HUES6 (cell line): ENCODE measurements around the gene CNTLN.
"Not testable (repeated sequence)": the region's sequence is repeated elsewhere in the genome, so short reads cannot be mapped to it uniquely, and the experiment has no call there.

Experiments
- H3K27ac ChIP-seq: 2 replicates; pipeline ENCODE4 v1.7.0; 2013; ENCODE audit warnings: low read depth, mild to moderate bottlenecking, low read length, inconsistent platforms
- H3K27me3 ChIP-seq: 2 replicates; pipeline ENCODE4 v1.6.1; 2013; ENCODE audit warnings: low read length; ENCODE audit not compliant: control insufficient read depth, insufficient read depth
- H3K36me3 ChIP-seq: 2 replicates; pipeline ENCODE4 v1.6.1; 2013; ENCODE audit warnings: low read length; ENCODE audit not compliant: control insufficient read depth, insufficient read depth
- H3K4me1 ChIP-seq: 2 replicates; pipeline ENCODE4 v1.6.1; 2013; ENCODE audit warnings: low read length; ENCODE audit not compliant: control insufficient read depth, insufficient read depth
- H3K4me3 ChIP-seq: 2 replicates; pipeline ENCODE4 v1.5.1; 2013; ENCODE audit warnings: low read depth, low read length
- H3K9ac ChIP-seq: one replicate; pipeline ENCODE4 v1.6.1; 2013; ENCODE audit warnings: mild to moderate bottlenecking, low read length
- H3K9me3 ChIP-seq: 2 replicates; pipeline ENCODE4 v1.6.1; 2013; ENCODE audit warnings: low read depth, low read length; ENCODE audit not compliant: control insufficient read depth, insufficient read depth

The CNTLN gene

DNA sequence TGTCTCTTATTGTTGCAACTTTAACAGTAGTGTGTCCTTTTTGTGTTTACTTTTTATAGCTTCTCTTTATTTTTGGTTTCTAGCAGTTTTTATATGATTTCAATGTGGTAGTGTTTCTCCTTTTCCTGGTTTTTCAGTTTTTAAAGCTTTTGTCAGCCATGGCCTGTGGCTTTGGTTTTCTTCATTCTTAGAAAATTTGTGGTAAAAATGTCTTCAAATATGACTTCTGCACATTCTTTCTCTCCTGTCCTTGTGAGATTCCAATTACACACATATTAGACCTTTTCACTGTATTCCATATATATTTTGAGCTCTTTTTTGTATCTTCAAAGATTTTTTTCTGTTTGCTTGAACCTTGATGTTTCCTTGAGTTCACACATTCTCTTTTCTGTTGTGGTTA is 180.5 kb downstream of the CNTLN start:
- H3K27ac ChIP-seq = no peak overlapping the region

DNA sequence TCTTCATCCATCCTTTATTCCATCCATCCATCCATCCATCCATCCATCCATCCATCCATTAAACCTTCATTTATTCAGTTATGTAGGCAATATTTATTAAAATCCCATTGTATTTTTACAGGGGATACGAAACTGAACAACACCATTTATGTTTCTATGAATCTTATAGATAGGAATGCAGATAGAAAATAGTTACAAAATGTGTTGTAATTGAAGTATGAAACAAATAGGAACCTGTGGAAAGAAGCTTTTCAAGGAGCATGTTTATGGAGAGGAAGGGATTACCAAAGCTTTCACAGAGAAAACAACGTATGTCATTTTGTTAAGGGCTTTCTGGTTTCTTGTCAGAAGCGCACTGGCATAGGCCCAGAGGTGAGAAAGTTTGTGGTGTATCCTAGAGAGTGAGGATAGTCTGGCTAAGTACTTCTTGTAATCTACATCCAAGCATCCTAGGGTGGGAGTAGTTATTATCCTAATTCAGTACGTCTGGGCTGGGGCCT is 184.0 kb downstream of the CNTLN start:
- Histone ChIP-seq H3K27me3 (no peaks in the 10 kb centered on the region), H3K36me3 (no peaks in the 10 kb centered on the region), H3K4me3 (no peak overlapping the region), H3K9me3 (no peaks in the 10 kb centered on the region), H3K4me1 (peaks cover 4% of the 10 kb centered on the region), H3K27ac (no peak overlapping the region), H3K9ac (no peak overlapping the region)

More for the DNA sequence above, 180.5 kb downstream of the CNTLN start:
- no peaks in the 10 kb centered on the region; the same call in 1 of the 2 replicates for H3K4me1 ChIP-seq
- no peaks in the 10 kb centered on the region for H3K36me3 ChIP-seq
- H3K27me3 ChIP-seq = no peaks in the 10 kb centered on the region
- no peak overlapping the region for H3K4me3 ChIP-seq
- H3K9ac ChIP-seq = no peak overlapping the region
- no peaks in the 10 kb centered on the region for H3K9me3 ChIP-seq

DNA sequence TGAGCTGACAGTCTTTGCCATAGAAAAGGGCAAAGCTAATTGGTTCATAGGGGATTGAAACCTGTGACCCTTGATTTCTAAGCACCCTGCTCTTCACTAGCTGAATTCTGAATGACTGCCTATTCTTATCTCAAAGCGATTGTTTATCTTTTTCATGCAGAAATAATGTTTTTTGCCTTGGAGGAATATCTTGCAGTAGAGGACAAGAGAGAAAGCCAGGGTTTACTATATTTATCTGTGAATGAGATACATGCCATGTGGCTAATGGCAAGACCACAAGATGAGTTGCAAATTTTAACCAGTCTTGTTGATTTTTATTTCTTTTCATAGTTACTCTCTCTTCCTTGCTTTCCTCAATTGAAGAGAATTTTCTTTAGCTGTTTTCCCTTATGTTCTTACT is 185.0 kb downstream of the CNTLN start:
- Histone ChIP-seq H3K36me3 (no peaks in the 10 kb centered on the region), H3K9ac (no peak overlapping the region), H3K4me1 (peaks cover 4% of the 10 kb centered on the region), H3K27me3 (no peaks in the 10 kb centered on the region), H3K4me3 (no peak overlapping the region), H3K27ac (no peak overlapping the region), H3K9me3 (no peaks in the 10 kb centered on the region)

DNA sequence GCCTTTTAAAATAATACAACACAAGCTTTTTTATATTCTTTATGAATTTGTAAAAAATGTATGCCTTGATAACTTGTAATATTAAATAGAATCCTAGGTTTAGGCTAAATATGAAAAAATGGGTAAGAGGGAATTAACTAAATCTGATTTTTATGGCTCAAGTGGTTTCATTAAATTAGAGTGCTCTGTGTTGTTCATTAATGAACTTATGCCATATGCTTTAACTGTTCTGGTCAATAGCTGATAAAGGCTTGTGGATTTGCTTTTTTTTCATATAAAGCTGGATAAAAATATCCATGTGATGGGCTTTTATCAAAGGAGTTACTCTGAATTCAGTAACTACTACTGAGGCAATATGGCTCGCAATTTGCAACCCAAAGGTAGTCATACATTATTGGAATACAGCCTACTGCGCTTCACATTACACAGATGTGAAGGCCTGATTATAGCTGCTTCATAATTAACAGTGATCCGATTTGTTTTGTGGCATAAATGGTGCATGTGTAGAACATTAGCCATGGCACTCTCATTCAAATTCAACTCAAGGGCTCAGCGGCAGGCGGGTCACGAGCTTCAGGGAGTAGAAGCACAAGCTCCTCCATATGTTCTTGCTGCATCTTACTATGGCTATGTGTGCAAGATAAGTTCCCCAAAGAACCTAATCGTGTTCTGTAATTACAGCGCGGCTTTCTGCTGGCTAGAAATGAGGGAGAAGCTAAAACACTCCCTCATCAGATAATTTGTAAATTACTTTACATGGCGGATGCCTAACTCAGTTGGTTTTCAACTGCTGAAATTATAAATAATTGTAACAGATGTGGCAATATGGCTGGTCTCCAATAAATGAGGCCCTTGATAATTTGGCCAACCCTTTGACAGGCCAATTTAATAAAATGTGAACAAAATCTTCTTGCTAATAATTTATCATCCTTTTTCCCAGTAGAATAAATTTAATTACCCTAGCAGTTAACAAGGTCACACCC is 188.3 kb downstream of the CNTLN start:
- H3K27ac ChIP-seq = no peak overlapping the region
- no peaks in the 10 kb centered on the region for H3K27me3 ChIP-seq
- H3K4me1 ChIP-seq = peaks cover 4% of the 10 kb centered on the region
- no peaks in the 10 kb centered on the region for H3K9me3 ChIP-seq
- no peak overlapping the region for H3K9ac ChIP-seq
- H3K4me3 ChIP-seq = no peak overlapping the region
- H3K36me3 ChIP-seq = no peaks in the 10 kb centered on the region

DNA sequence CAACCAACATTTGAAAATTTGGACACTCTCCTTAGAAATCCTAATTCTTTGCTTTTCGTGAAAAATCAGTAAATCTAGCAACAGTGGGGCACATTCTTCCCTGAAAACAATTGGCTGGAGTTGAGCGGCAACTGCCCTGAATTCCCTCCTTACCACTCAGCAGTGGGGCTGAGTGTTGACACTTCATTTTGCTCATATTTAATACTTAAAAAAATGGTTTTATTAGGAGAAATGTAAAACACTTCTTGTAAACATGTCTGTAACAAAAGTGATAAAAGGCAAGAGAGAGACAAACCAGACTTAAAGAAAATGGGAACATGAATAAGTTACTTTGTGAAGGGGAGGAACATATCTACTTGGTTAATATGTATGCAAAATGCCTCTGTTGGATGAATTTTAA is 193.5 kb downstream of the CNTLN start:
- no peak overlapping the region for H3K4me3 ChIP-seq
- no peaks in the 10 kb centered on the region for H3K36me3 ChIP-seq
- H3K27ac ChIP-seq = no peak overlapping the region
- peaks cover 8% of the 10 kb centered on the region for H3K4me1 ChIP-seq
- H3K9ac ChIP-seq = no peak overlapping the region
- no peaks in the 10 kb centered on the region for H3K27me3 ChIP-seq
- no peaks in the 10 kb centered on the region for H3K9me3 ChIP-seq

DNA sequence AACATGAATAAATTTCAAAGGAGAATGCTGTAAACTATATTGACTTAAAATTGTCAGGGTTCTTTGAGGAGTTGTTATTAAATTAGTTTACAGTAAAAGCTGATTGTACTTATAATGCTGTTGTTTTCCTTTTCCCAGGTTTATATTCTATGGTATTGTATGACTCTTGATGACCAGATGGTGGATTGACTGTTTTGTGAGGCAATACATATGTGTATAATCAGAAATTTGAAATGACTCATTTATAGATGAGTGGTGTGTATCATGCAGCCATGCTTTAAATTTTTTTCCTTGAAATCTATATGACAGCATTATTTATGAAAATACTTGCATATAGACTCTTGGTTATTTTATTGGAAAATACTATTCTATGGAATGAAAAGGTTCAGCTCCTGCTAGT is 195.3 kb downstream of the CNTLN start:
- peaks cover 7% of the 10 kb centered on the region; the same call in 1 of the 2 replicates for H3K4me1 ChIP-seq
- H3K27ac ChIP-seq = no peak overlapping the region

DNA sequence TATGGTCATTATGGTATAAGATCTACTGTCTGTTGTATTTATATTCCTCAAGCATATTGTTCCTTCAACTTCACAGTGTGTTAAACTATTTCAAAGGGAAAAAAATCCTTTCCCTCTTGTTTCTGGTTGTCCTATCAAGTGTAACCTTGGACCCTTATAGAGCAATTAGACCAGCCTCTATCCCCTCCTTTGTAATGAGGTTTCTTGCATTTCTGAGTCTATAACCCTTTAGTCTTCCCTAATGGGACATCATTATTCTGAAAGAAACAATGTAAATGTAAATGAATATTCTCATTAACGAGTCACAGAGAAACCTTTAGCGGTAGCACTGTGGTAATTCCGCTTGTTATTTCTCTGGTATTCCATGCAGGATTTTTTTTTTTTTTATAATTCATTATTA is 197.3 kb downstream of the CNTLN start:
- H3K27me3 ChIP-seq = no peaks in the 10 kb centered on the region
- H3K36me3 ChIP-seq = no peaks in the 10 kb centered on the region
- no peak overlapping the region for H3K9ac ChIP-seq
- H3K4me3 ChIP-seq = no peak overlapping the region
- peaks cover 7% of the 10 kb centered on the region; the same call in 1 of the 2 replicates for H3K4me1 ChIP-seq
- no peaks in the 10 kb centered on the region for H3K9me3 ChIP-seq
- no peak overlapping the region for H3K27ac ChIP-seq

More for the DNA sequence above, 195.3 kb downstream of the CNTLN start:
- no peaks in the 10 kb centered on the region for H3K27me3 ChIP-seq
- H3K9ac ChIP-seq = no peak overlapping the region
- H3K36me3 ChIP-seq = no peaks in the 10 kb centered on the region
- no peaks in the 10 kb centered on the region for H3K9me3 ChIP-seq
- H3K4me3 ChIP-seq = no peak overlapping the region

DNA sequence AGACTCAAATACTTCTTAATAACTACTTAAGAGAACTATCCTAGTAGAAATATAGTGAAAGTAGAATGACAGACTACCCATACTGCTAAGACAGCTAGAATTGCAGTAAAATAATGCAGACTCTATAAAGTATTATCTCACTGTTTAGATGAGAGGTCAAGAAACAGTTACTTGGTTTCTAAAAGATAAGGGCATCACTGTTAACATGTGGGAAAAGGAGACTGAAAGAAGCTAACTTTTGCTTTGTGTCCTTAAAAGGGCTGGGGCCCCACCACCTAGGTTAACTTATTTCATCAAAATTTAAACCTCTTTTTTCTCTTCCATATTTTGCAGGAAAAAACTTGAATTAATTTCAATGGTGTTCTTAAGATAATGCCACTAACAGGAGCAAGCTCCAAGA is 204.3 kb downstream of the CNTLN start:
- Histone ChIP-seq H3K36me3 (no peaks in the 10 kb centered on the region; the same call in 1 of the 2 replicates), H3K9ac (no peak overlapping the region), H3K4me3 (no peak overlapping the region), H3K4me1 (no peaks in the 10 kb centered on the region), H3K27me3 (no peaks in the 10 kb centered on the region), H3K27ac (no peak overlapping the region), H3K9me3 (no peaks in the 10 kb centered on the region)

DNA sequence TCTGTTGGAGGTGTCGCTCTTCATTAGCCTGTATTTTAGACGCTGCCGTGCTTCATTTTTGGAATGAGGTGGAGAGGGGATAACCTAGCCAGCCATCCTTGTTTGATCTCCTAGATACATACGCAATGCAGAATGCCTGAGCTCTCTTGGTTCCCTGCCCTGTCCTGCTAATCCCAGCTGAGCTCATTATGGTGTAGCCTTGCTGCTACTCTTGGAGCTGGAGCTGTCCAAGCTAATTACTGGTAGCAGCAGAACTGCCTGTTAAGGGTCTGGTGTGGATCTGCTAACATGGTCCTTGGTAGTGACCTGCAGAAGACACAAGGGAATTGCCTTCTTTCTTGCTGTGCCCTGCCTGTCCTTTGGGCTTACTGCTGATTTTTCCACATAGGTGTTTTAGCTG is 207.9 kb downstream of the CNTLN start:
- no peaks in the 10 kb centered on the region for H3K27me3 ChIP-seq

DNA sequence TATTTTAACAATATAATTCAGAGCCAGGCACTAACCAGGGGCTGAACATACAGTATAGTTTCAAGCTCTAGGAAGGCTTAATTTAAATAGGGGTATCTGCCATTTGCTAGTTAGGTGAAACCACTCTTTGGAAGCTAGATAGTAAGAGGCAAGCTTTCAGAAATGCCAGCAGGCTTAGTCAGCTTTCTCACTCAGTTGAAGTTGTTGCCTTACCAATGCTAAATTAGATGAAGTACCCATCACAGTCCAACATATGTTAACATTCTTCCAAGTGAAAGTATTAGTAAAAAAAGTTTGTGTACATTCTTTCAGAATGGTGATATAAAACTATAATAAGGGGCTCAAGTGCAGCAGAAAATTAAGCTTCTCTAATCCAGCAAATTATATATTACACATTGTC is 215.0 kb downstream of the CNTLN start:
- Histone ChIP-seq H3K9ac (no peak overlapping the region), H3K4me1 (no peaks in the 10 kb centered on the region), H3K27me3 (no peaks in the 10 kb centered on the region), H3K36me3 (peaks cover 6% of the 10 kb centered on the region; the same call in 1 of the 2 replicates), H3K27ac (no peak overlapping the region), H3K4me3 (no peak overlapping the region), H3K9me3 (no peaks in the 10 kb centered on the region)

More for the DNA sequence above, 207.9 kb downstream of the CNTLN start:
- Histone ChIP-seq H3K36me3 (peaks cover 6% of the 10 kb centered on the region; the same call in 1 of the 2 replicates), H3K27ac (no peak overlapping the region), H3K4me1 (no peaks in the 10 kb centered on the region), H3K9ac (no peak overlapping the region), H3K9me3 (no peaks in the 10 kb centered on the region), H3K4me3 (no peak overlapping the region)

DNA sequence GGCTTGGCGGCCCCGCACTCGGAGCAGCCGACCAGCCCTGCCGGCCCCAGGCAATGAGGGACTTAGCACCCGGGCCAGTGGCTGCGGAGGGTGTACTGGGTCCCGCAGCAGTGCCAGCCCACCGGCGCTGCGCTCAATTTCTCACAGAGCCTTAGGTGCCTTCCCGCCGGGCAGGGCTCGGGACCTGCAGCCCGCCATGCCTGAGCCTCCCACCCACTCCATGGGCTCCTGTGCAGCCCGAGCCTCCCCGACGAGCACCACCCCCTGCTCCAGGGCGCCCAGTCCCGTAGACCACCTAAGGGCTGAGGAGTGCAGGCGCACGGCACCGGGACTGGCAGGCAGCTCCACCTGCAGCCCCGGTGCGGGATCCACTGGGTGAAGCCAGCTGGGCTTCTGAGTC is 219.2 kb downstream of the CNTLN start:
- H3K9ac ChIP-seq, H3K36me3 ChIP-seq, H3K27ac ChIP-seq, H3K4me1 ChIP-seq, H3K9me3 ChIP-seq, H3K4me3 ChIP-seq, H3K27me3 ChIP-seq: not testable (repeated sequence)
